GM23338 (cell line): ENCODE measurements around the gene HEPACAM. TPM values are rescaled to one million over a fixed set of nuclear protein-coding genes. Genes with fewer than 3 reads are reported as not detected.

Experiments
- ATAC-seq: fragments of 200-7000 bp; cut with Tn5 transposase; 3 replicates; pipeline ENCODE4 v1.9.1; 2020
- DNase-seq: peaks from one replicate; pipeline ENCODE4 v3.0.0-alpha.2; 2015; ENCODE audit warnings: low spot score
- H2AFZ ChIP-seq: fragments of 200-600 bp; sonication (generic); 2 replicates; pipeline ENCODE4 v1.8.0; 2016; ENCODE audit warnings: antibody characterized with exemption, mild to moderate bottlenecking, moderate library complexity
- H3F3A ChIP-seq: fragments of 200-600 bp; sonication (generic); replicated peaks from 2 replicates; pipeline ENCODE4 v1.8.0; 2017; ENCODE audit warnings: antibody characterized with exemption, mixed run types, low read depth
- H3K27ac ChIP-seq: fragments of 200-600 bp; sonication (generic); 2 replicates; pipeline ENCODE4 v1.6.1; 2016; ENCODE audit warnings: low read depth
- H3K27me3 ChIP-seq: fragments of 200-600 bp; sonication (generic); 2 replicates; pipeline ENCODE4 v1.8.0; 2016; ENCODE audit warnings: mild to moderate bottlenecking, mixed run types, moderate library complexity; ENCODE audit not compliant: insufficient read depth
- H3K36me3 ChIP-seq: fragments of 200-600 bp; sonication (generic); 2 replicates; pipeline ENCODE4 v1.8.0; 2016; ENCODE audit warnings: mild to moderate bottlenecking; ENCODE audit not compliant: insufficient read depth
- H3K4me1 ChIP-seq: fragments of 200-600 bp; sonication (generic); 2 replicates; pipeline ENCODE4 v1.8.0; 2016; ENCODE audit warnings: mild to moderate bottlenecking, moderate library complexity; ENCODE audit not compliant: insufficient read depth
- H3K4me2 ChIP-seq: fragments of 200-600 bp; sonication (generic); 2 replicates; pipeline ENCODE4 v1.7.1; 2017; ENCODE audit warnings: mixed run types
- H3K4me3 ChIP-seq: fragments of 200-600 bp; sonication (generic); 2 replicates; pipeline ENCODE4 v1.6.1; 2016; ENCODE audit warnings: mixed run types
- H3K79me2 ChIP-seq: fragments of 200-600 bp; sonication (generic); replicated peaks from 2 replicates; pipeline ENCODE4 v1.8.0; 2017; ENCODE audit warnings: mild to moderate bottlenecking; ENCODE audit not compliant: insufficient read depth
- H3K9me2 ChIP-seq: fragments of 200-600 bp; sonication (generic); 2 replicates; pipeline ENCODE4 v1.8.0; 2017; ENCODE audit not compliant: insufficient read depth
- H4K20me1 ChIP-seq: fragments of 200-600 bp; sonication (generic); replicated peaks from 2 replicates; pipeline ENCODE4 v1.8.0; 2017; ENCODE audit warnings: mild to moderate bottlenecking; ENCODE audit not compliant: insufficient read depth
- H3K27ac Mint-ChIP-seq: 2 replicates; pipeline ENCODE4 v1.8.0; 2020; ENCODE audit warnings: inconsistent platforms, mild to moderate bottlenecking, moderate library complexity, mixed read lengths
- H3K27me3 Mint-ChIP-seq: 3 replicates; pipeline ENCODE4 v1.8.0; 2022; ENCODE audit warnings: low read depth, mild to moderate bottlenecking, moderate library complexity, mixed read lengths, inconsistent platforms; ENCODE audit not compliant: insufficient read depth, poor library complexity
- H3K36me3 Mint-ChIP-seq: 3 replicates; pipeline ENCODE4 v1.8.0; 2021; ENCODE audit warnings: low read depth, mild to moderate bottlenecking, inconsistent platforms, moderate library complexity, mixed read lengths
- H3K4me1 Mint-ChIP-seq: 3 replicates; pipeline ENCODE4 v1.8.0; 2020; ENCODE audit warnings: mild to moderate bottlenecking, inconsistent platforms, mixed read lengths
- H3K4me3 Mint-ChIP-seq: 3 replicates; pipeline ENCODE4 v1.8.0; 2021; ENCODE audit warnings: moderate library complexity, mild to moderate bottlenecking, inconsistent platforms, mixed read lengths
- H3K9me3 Mint-ChIP-seq: 3 replicates; pipeline ENCODE4 v1.8.0; 2020; ENCODE audit warnings: moderate library complexity, mild to moderate bottlenecking, inconsistent platforms, mixed read lengths
- EZH2 ChIP-seq: fragments of 200-600 bp; sonication (generic); IDR thresholded peaks from one replicate; pipeline ENCODE4 v1.8.0; 2017; ENCODE audit warnings: antibody characterized with exemption, mild to moderate bottlenecking, low read depth; ENCODE audit not compliant: unreplicated experiment
- EZH2phosphoT487 ChIP-seq: fragments of 200-600 bp; sonication (generic); IDR thresholded peaks from one replicate; pipeline ENCODE4 v1.8.1; 2018; ENCODE audit warnings: antibody characterized with exemption; ENCODE audit not compliant: unreplicated experiment
- JUNB ChIP-seq: IDR thresholded peaks from one replicate; pipeline ENCODE4 v1.6.1; 2016; ENCODE audit warnings: antibody characterized with exemption; ENCODE audit not compliant: unreplicated experiment
- NANOG ChIP-seq: IDR thresholded peaks from 2 replicates; pipeline ENCODE4 v1.6.1; 2016; ENCODE audit warnings: antibody characterized with exemption, borderline replicate concordance
- POLR2AphosphoS5 ChIP-seq: IDR thresholded peaks from 2 replicates; pipeline ENCODE4 v1.6.1; 2016; ENCODE audit warnings: antibody characterized with exemption, low read depth
- STAT1 ChIP-seq: IDR thresholded peaks from one replicate; pipeline ENCODE4 v1.6.1; 2016; ENCODE audit warnings: antibody characterized with exemption; ENCODE audit not compliant: unreplicated experiment
- ZNF331 ChIP-seq: fragments of 250-450 bp; sonication (Bioruptor Pico); IDR thresholded peaks from 2 replicates; pipeline ENCODE4 v1.5.0; 2020; ENCODE audit warnings: low read depth, mild to moderate bottlenecking, moderate library complexity
- polyA plus RNA-seq: library from polyadenylated mRNA; unstranded; fragments of >200 nt; fragmentation: Nextera tagmentation; extraction: Ambion mirVana; gene quantifications from 2 replicates; pipeline ENCODE4 v1.2.1, GENCODE V29; 2016
- total RNA-seq: library from RNA; depleted of rRNA; stranded (reverse); fragments of >200 nt; shearing (Covaris generic); gene quantifications from 2 replicates; pipeline ENCODE4 v1.2.3, GENCODE V29; 2014
- TF ChIP-seq, protein P1 (sequence below): IDR thresholded peaks from one replicate; pipeline ENCODE4 v1.6.1; 2018; ENCODE audit warnings: antibody characterized with exemption; ENCODE audit not compliant: unreplicated experiment
- TF ChIP-seq, protein P2 (sequence below): IDR thresholded peaks from 2 replicates; pipeline ENCODE4 v1.6.1; 2016; ENCODE audit warnings: antibody characterized with exemption
- TF ChIP-seq, protein P3 (sequence below), 2 experiments: fragments of 200-600 bp in 1 of 2; sonication (generic) in 1 of 2; conservative IDR thresholded peaks; 2 replicates each; pipeline versions ENCODE4 v1.5.1 to v1.6.1; 2016 to 2017; ENCODE audit warnings: antibody characterized with exemption in 2 of 2, low read depth in 2 of 2, mild to moderate bottlenecking in 2 of 2, moderate library complexity in 1 of 2

HEPACAM gene
- total and polyA plus RNA-seq, 2 experiments from 2014 or later, result 0.17 TPM; not detected in 1

DNA sequence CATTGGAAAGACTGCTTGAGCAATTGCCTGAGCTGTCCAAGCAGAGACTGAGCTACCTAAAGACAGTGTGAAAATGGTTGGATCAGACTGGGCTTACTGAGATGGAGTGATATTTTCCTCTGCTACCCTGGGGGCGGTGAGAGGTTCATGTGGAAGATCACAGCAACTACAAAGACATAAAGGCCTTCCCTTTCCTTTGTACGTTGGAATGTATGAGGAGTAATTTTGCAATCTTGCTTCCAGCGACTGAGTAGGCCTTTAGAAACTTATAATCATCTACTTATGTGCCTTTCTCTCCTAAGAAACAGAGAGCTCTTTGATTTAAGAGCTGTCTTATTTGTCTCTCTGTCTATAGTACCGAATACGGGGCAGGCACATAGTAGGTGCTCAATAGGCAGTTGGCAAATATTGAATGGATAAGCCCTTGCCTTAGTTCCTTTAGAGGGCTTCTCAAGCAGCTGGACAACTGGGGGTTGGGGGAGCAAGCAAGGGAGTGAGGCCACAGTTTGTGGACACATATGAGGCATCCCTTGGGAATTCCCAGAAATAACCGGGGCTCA is 2.4 kb upstream of the HEPACAM start:
- Mint-ChIP-seq H3K4me1 (no peaks in the 10 kb centered on the region), H3K4me3 (no peak overlapping the region), H3K36me3 (no peaks in the 10 kb centered on the region), H3K27ac (no peak overlapping the region), H3K9me3 (no peaks in the 10 kb centered on the region), H3K27me3 (peaks cover 6% of the 10 kb centered on the region)
- H3F3A ChIP-seq, result no peaks in the 10 kb centered on the region
- H4K20me1 ChIP-seq, result no peaks in the 10 kb centered on the region
- H3K27ac ChIP-seq, result no peak overlapping the region
- no peak overlapping the region for H2AFZ ChIP-seq
- no peak overlapping the region for H3K4me3 ChIP-seq
- H3K79me2 ChIP-seq, result no peaks in the 10 kb centered on the region
- no peak overlapping the region for H3K4me2 ChIP-seq
- H3K36me3 ChIP-seq, result no peaks in the 10 kb centered on the region
- H3K27me3 ChIP-seq, result peaks cover 11% of the 10 kb centered on the region; the same call in 1 of the 2 replicates
- H3K4me1 ChIP-seq, result no peaks in the 10 kb centered on the region
- no peak for DNase-seq
- no peak for ATAC-seq
- no peaks in the 10 kb centered on the region for H3K9me2 ChIP-seq
- no peak for TF ChIP-seq ZNF331 (CRISPR knock-in tag)
- TF ChIP-seq, protein P1, sequence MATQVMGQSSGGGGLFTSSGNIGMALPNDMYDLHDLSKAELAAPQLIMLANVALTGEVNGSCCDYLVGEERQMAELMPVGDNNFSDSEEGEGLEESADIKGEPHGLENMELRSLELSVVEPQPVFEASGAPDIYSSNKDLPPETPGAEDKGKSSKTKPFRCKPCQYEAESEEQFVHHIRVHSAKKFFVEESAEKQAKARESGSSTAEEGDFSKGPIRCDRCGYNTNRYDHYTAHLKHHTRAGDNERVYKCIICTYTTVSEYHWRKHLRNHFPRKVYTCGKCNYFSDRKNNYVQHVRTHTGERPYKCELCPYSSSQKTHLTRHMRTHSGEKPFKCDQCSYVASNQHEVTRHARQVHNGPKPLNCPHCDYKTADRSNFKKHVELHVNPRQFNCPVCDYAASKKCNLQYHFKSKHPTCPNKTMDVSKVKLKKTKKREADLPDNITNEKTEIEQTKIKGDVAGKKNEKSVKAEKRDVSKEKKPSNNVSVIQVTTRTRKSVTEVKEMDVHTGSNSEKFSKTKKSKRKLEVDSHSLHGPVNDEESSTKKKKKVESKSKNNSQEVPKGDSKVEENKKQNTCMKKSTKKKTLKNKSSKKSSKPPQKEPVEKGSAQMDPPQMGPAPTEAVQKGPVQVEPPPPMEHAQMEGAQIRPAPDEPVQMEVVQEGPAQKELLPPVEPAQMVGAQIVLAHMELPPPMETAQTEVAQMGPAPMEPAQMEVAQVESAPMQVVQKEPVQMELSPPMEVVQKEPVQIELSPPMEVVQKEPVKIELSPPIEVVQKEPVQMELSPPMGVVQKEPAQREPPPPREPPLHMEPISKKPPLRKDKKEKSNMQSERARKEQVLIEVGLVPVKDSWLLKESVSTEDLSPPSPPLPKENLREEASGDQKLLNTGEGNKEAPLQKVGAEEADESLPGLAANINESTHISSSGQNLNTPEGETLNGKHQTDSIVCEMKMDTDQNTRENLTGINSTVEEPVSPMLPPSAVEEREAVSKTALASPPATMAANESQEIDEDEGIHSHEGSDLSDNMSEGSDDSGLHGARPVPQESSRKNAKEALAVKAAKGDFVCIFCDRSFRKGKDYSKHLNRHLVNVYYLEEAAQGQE, result no peak
- TF ChIP-seq, protein P2, sequence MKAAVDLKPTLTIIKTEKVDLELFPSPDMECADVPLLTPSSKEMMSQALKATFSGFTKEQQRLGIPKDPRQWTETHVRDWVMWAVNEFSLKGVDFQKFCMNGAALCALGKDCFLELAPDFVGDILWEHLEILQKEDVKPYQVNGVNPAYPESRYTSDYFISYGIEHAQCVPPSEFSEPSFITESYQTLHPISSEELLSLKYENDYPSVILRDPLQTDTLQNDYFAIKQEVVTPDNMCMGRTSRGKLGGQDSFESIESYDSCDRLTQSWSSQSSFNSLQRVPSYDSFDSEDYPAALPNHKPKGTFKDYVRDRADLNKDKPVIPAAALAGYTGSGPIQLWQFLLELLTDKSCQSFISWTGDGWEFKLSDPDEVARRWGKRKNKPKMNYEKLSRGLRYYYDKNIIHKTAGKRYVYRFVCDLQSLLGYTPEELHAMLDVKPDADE, result no peak

DNA sequence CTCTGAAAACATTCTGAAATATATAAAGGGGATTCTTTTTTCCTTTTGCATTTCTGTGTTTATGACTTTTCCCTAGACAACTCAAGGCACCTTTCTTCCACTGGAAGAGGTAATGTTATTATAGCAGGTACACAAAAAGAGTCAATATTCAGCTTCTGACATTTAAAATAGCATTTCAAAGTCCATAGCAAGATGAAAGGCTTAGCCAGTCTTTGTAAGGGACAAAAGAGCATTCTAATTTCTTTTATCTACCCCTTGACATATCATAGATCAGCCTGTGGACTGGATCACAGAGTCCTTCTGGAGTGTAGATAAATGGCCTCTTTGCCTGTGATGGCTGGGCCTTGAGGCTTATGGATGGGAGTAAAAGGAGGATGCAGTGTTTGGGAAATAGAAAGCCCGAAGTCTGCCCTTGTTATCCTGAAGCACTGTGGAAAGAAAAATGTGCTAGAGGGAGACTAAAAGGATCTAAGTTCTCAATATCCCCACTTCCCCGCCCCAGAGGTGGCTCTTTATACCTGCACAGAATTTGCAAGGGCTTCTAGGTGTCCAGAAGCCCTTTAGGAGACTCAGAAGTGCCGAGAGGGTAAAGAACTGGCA is 1.6 kb upstream of the HEPACAM start:
- DNase-seq (no peak), ATAC-seq (no peak)
- Histone ChIP-seq H2AFZ (no peak overlapping the region), H3F3A (no peaks in the 10 kb centered on the region), H3K4me3 (no peak overlapping the region), H3K4me1 (no peaks in the 10 kb centered on the region), H3K27me3 (peaks cover 11% of the 10 kb centered on the region; the same call in 1 of the 2 replicates), H4K20me1 (no peaks in the 10 kb centered on the region), H3K27ac (no peak overlapping the region), H3K9me2 (no peaks in the 10 kb centered on the region), H3K4me2 (no peak overlapping the region), H3K79me2 (no peaks in the 10 kb centered on the region), H3K36me3 (no peaks in the 10 kb centered on the region)
- Mint-ChIP-seq H3K9me3 (no peaks in the 10 kb centered on the region), H3K4me3 (no peak overlapping the region), H3K27ac (no peak overlapping the region), H3K27me3 (peaks cover 4% of the 10 kb centered on the region), H3K36me3 (no peaks in the 10 kb centered on the region), H3K4me1 (no peaks in the 10 kb centered on the region)
- TF ChIP-seq, protein P1, result no peak
- TF ChIP-seq, protein P3, sequence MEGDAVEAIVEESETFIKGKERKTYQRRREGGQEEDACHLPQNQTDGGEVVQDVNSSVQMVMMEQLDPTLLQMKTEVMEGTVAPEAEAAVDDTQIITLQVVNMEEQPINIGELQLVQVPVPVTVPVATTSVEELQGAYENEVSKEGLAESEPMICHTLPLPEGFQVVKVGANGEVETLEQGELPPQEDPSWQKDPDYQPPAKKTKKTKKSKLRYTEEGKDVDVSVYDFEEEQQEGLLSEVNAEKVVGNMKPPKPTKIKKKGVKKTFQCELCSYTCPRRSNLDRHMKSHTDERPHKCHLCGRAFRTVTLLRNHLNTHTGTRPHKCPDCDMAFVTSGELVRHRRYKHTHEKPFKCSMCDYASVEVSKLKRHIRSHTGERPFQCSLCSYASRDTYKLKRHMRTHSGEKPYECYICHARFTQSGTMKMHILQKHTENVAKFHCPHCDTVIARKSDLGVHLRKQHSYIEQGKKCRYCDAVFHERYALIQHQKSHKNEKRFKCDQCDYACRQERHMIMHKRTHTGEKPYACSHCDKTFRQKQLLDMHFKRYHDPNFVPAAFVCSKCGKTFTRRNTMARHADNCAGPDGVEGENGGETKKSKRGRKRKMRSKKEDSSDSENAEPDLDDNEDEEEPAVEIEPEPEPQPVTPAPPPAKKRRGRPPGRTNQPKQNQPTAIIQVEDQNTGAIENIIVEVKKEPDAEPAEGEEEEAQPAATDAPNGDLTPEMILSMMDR (conservative IDR thresholded peaks at IDR 0.05; ENCODE audit: low read depth in 2 of 2), result no peak
- no peak for TF ChIP-seq STAT1
- no peak for TF ChIP-seq POLR2AphosphoS5
- no peak for TF ChIP-seq NANOG
- no peak for TF ChIP-seq EZH2
- TF ChIP-seq JUNB, result no peak
- no peak for TF ChIP-seq EZH2phosphoT487
